ENCODE results near the gene TFDP1.
"Not testable (repeated sequence)": the region's sequence is repeated elsewhere in the genome, so short reads cannot be mapped to it uniquely, and the experiment has no call there.

Gene TFDP1

DNA sequence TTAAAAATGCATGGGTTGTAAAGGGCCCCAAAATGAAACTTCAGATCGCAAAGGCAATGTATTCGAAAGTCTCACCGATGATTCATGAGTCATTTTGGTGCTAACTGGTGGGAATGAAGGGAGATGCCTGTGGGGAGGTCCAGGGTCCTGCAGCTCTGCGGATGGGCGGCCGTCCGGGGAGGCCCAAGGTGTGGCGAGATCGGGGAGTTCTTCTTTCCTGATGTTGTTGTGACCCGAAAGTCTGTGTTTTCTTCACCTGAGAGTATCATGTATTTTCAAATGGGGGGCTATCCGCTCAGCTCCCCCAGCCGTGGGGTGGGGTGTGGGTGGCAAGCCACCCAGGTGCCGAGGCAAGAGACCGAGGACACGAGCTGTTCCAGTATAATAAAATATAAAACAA is 36.5 kb downstream of the TFDP1 start:
- no peak for DNase-seq

DNA sequence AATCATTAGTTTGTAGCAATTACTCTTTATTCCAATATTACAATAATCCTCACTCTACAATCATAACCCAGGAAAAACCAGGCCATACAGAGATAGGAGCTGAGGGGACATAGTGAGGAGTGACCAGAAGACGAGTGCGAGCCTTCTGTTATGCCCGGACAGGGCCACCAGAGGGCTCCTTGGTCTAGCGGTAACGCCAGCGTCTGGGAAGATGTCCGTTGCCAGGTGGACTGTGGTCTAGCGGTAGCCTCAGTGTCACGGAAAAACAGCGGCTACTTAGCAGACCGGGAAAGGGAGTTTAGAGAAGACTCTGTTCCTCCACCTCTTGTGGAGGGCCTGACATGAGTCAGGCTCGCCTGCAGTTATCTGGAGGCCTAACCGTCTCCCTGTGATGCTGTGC is 36.9 kb downstream of the TFDP1 start:
- DNase-seq: not testable (repeated sequence)

DNA sequence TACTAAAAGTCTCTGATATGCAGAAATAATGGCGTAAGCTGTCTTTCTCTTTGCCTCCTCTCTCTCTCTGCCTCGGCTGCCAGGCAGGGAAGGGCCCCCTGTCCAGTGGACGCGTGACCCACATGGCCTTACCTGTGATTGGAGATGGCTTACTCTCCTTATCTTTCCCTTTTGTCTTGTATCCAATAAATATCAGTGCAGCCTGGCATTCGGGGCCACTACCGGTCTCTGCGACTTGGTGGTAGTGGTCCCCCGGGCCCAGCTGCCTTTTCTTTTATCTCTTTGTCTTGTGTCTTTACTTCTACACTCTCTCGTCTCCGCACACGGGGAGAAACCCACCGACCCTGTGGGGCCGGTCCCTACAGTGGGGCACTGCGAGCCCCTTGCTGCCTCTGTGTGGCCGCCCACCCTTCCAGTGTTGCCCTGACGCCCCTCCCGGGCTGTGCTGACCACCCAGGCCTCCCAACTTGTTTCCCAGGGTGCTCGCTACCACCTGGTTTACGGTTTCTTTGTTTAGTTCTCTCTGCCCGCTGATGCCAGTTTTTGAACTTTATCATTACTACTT is 37.5 kb downstream of the TFDP1 start:
- DNase-seq: not testable (repeated sequence)

DNA sequence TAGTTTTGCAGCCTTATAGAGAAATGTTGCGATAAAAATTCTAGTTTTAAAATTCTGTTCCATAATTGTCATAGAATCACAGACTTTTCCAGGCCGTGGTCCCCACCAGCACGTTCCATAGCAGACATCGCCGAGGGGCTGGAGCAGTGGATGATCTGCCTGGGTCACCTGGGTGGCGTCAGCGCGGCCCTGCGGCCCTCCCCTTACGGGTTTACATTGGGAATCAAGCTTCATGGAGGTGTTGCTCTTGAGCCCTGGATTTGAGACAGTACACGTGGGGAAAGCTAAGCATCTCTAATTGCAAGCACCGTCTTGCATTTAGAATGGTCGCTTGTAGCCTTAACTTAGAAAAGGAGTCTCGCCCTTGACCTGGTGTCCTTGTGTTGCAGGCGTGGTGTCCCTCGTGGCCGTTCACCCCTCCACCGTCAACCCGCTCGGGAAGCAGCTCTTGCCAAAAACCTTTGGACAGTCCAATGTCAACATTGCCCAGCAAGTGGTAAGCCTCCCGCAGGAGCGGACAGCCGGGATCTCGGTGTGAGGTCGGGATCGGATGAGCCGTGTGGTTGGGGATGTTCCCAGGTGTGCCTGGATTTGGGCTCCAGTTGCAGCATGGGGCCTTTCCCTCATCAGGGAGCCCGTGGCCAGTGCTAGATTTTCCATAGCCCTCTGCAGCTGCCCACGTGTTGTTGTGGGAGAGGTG is 38.4 kb downstream of the TFDP1 start:
- no peak for DNase-seq

DNA sequence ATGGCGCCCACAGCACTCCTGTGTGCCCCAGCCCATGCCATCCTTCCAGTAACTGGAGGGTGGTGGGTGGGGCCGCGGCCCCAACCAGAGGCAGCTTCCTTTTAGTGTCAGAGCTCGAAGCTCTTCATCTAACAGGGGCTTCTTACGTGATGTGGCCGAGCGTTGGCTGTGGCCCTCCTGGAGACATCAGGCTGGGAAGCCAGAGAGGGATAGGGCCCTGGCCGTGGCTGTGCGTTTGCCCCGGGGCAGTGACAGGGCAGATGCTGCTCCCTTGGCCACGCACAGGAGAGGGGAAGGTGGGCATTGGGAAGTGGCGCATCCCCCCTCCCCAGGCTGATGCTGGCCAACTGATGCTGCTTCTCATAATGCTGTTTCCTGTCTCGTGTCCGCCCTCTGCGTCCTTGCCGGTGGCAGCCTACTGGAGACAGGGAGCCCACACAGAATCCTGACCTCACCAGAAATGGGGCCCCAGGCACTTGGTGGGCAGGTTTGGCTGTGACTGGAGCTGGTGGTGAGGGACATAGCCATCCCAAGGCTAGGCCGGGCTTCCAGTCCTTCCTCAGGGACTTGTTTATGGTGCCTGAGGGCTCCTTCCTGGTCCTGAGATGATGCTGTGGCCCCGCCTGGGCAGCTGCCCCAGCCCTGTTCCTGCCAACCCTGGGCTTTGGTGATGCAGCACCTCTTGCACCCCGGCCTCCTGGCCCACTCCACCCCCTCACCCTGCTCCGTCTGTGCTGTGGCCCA is 39.1 kb downstream of the TFDP1 start:
- DNase-seq: no peak

DNA sequence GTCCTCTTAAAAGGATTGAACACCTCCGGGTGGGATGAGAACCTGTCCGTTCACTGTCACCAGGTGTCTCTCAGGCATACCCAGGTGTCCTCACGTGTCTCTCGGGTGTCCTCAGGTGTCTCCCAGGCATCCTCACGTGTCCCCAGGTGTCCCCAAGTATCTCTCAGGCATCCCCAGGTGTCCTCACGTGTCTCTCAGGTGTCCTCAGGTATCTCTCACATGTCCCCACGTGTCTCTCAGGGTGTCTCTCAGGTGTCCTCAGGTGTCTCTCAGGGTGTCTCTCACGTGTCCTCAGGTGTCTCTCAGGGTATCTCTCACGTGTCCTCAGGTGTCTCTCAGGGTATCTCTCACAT is 39.7 kb downstream of the TFDP1 start:
- DNase-seq: no peak

DNA sequence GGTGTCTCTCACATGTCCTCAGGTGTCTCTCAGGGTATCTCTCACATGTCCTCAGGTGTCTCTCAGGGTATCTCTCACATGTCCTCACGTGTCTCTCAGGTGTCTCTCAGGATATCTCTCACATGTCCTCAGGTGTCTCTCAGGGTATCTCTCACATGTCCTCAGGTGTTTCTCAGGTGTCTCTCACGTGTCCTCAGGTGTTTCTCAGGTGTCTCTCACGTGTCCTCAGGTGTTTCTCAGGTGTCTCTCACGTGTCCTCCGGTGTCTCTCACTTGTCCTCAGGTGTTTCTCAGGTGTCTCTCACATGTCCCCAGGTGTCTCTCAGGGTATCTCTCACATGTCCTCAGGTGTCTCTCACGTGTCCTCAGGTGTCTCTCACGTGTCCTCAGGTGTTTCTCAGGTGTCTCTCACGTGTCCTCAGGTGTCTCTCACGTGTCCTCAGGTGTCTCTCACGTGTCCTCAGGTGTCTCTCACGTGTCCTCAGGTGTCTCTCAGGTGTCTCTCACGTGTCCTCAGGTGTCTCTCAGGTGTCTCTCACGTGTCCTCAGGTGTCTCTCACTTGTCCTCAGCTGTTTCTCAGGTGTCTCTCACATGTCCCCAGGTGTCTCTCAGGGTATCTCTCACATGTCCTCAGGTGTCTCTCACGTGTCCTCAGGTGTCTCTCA is 40.2 kb downstream of the TFDP1 start:
- not testable (repeated sequence) for DNase-seq

DNA sequence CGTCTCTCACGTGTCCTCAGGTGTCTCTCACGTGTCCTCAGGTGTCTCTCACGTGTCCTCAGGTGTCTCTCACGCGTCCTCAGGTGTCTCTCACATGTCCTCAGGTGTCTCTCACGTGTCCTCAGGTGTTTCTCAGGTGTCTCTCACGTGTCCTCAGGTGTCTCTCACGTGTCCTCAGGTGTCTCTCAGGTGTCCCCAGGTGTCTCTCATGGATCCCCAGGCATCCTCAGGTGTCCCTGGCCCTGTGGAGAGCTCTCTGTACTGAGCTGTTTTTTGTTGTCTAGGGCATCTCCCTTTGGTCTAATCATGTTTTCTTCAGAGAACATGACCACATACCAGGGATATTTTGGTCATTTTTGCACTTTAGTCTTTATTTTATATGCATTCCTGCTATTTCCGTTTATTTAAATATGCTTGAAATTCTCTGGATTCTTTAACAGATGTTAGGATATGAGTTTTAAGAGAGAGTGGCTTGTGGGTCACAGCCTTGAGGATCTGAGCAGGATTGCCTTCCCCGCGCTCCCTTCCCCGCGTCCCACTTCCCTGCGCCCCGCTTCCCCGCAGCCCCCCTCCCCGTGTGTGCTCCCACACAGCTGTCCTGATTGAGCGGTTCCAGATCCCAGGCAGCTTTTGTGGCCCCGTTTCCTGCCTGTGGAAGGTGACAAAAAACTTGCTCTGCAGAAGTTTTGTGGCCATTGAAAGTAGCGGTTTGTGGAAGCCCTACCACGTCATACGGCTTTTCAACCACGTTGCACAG is 41.6 kb downstream of the TFDP1 start:
- no peak for DNase-seq

DNA sequence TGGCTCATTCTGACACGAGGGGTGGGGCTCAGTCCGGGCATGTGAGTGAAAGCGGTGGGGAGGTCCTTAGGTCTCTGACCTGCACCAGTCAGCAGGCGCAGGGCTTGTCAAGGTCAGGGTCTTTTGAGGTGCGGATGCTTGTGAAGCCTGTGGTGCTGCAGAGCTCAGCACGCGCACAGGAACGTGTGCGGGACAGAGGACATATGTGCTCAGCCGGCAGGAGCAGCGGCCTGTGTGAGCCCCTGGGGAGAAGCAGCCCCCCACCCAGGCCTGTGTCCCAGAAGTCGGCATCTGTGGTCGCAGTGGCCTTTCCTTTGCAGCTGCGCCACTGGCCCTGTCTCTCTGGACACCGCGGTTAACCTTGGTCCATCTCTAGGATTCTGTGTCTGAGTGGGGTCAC is 42.6 kb downstream of the TFDP1 start:
- no peak for DNase-seq

DNA sequence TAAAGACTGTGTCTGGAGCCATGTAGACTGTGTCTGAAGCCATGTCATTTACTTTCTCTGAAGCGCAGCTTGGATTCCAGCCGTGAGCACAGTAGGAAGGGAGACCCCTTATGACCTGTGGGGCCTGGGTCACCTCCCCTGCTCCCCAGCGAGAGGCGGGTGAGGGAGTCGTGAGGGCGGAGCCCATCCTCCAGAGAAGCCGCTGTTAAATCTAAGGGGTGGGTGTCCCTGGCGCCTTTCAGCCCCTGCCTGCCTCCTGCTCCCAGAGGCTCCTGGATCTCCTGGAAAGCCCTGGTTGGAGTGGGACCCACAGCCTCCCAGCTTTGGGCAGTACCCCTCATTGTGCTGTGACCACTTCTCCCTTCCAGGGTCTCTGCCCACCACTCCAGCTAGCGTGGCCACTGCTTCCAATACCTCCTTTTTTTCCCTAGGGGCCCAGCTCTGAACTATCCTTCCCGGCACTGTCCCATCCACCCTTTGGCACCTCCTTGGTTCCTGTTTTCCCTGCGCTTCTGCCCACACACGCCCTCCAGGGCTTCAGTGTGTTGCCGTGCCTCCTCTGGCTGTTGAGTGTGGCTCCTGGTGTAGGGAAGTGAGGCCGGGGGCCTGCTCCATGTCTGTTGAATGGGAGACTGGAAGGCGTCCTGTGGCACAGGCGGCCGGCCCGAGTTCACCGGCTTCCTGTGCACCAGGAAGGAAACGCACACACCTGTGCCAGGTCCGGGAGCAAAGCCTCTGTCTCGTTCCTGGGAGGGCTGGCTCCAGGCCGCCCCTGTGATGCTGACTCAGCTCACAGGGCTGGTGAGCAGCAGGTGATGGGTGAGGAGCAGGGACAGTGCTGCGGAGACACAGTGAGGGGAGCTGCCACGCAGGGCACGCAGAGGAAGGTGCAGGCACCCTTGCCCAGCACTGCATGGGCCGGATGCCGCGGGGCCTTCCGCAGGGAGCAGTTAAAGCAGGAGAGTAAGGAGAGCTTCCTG is 44.0 kb downstream of the TFDP1 start:
- no peak for DNase-seq

DNA sequence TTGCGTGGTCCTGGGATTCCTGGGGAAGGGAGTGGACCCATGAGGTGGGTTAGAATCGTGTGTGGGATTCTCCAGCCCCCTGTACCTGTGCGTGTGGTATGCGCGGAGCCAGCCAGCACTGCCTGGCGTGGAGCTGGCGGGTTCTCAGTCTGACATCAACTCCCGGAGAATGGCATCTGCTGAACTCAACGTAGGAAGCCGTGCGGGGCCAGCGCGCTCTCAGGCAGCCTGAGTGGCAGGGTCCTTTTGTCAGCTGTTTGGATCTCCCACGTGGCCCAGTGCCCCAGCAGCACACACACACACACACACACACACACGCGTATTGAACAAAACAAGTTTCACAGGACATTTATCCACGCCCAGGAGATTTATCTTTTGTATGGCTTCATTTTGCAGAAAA is 45.3 kb downstream of the TFDP1 start:
- no peak for DNase-seq

DNA sequence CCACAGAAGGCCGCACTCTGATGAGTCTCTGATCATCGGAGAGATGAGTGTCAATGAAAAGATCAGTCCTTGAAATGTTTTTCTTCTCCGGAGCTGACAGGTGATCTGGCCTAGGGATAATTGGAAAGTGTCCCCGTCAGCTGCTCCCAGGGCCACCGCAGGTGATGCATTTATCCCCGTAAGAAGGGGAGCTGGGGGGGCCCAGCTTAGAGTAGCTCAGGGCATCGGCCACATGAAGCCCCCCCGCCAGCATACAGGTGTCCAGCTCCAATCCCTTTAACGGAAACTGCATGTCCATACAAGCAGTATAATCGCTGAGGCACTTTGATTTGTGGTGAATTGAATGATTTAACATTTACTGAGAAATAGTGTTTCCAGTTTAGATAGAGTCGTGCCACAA is 45.7 kb downstream of the TFDP1 start:
- no peak for DNase-seq

DNA sequence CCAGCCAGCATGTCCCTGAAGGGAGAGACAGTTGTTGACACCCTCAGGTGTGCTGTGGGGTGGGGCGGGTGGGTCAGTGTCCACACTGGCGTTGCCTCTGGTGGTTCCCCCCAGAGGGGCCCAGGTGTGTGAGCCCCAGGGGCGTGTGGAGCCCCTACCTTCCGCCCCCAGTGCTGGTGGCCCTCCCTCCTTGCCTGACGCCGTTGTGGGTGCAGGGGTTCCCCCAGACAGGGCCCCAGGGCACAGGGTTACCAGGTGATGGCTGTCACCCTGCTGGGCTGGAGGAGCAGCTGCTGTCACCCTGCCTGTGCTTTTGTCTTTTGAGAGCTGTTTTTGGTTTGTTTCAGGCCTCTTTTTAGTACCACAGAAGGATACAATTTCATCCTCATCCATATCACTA is 46.3 kb downstream of the TFDP1 start:
- no peak for DNase-seq

DNA sequence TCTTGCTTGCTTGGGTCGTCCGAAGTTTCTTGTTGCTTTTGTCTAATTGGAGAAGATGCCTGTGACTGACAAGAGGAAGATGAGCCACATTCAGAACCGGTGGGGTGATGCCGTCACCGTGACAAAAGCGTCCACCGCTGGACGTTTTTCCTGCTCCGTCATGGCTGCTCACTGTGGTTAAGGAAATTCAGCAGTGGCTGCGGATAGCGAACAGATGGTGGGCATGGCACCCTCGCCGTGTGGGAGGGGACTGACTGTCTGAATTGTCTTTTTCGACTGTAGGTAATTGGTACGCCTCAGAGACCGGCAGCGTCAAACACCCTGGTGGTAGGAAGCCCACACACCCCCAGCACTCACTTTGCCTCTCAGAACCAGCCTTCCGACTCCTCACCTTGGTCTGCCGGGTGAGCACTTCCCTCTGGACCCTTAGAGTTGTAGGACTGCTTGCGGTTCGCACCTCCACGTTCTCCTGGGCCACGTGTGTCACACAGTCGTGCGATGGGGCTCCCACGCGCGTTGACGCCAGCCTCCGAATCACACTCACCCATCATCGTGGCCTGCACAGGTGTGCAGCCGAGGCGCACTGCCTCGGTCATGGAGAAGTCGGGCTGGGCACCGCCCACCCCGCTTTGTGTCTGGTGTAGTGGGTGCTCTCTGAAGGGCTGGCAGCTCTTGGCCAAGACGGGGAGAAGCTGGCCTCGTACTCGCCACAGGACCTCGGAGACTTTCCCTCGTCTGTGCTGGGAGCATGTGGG is 47.0 kb downstream of the TFDP1 start:
- no peak for DNase-seq

DNA sequence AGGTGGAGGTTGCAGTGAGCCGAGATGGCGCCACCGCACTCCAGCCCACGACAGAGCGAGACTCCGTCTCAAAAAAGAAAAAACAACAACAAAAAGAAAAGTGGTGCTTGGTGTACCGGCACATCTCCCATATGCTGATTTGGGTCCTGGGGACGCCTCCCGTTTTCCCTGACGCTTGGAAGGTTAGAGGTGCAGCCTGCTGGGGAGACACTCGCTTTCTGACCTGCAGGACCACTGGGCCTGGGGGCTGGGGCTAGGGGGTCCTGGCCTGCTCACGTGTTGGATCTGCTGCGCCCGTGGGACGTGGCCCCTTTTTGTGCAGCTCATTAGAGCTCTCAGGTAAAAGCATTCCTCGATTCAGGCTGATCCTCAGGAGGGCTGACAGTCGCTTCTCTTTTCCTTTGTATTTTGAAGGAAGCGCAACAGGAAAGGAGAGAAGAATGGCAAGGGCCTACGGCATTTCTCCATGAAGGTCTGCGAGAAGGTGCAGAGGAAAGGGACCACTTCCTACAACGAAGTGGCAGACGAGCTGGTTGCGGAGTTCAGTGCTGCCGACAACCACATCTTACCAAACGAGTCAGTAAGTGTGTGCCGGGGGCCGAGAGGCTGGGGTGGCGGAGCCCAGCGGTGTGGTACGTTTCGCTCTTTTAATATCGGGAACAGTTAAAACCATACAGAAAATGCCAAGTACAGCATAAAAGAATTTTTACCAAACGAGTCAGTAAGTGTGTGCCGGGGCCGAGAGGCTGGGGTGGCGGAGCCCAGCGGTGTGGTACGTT is 48.3 kb downstream of the TFDP1 start:
- no peak for DNase-seq

DNA sequence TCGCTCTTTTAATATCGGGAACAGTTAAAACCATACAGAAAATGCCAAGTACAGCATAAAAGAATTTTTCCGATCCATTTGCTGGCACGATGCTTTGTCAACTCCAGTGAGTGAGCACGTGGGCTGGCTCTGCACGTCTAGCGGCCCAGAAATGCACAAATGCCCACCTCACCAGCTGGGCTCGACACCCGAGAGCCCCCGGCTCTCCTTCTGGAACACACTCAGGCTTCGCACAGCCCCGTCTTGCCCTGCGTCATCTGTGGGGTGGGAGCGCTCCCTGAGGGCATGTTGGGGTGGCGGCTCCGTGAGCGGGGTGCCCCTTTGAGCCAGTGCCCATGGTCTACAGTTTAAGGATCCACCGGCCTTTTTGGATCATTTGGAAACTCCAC is 48.9 kb downstream of the TFDP1 start:
- no peak for DNase-seq

DNA sequence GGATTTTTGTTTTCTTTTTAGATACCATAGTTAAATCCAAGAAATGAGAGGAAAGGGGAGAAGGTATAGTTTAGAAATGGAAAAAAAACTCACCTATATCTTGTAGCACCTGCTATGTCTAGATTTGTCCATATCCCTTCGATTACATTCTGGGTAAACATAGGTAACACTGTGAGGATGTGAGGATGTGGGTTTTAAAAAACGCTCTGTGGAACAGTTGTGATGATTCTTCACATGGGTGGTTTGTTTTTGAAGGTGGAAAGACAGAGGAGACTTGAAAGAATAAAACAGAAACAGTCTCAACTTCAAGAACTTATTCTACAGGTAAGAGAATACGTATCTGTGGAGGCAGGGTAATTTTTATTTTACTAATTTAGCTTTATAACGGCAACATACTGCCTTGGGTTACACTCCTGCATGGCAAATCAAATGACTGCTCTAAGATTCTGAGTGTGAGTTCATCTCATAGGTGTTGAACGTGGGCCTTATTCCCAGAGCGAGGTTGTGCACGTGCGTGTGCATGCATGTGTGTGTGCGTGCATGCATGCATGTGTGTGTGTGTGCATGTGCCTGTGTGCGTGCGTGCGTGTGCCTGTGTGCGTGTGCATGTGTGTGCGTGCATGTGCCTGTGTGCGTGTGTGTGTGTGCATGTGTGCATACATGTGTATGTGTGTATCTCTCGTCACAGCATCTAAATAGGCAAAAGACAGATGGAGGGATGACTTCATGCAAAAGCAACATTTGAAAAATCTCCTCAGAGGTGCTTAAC is 49.9 kb downstream of the TFDP1 start:
- DNase-seq: no peak

DNA sequence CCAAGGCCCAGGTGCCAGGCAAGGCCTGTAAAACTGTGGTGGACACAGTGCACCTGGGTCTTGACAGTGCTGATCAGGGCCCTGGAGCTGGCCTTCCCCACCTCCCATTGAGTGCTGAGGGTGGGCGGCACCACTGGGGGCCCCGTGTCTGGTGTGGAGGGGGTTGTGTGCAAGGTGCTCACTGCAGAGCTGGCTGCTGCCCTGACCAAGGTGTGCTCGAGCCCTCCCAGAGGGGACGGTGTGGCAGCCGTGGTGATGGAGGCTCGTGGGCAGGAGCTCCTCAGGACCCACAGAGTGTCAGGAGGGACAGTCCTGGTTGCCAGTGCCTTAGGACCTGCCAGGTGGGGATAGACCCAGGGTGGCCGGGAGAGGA is 50.5 kb downstream of the TFDP1 start:
- DNase-seq: no peak

DNA sequence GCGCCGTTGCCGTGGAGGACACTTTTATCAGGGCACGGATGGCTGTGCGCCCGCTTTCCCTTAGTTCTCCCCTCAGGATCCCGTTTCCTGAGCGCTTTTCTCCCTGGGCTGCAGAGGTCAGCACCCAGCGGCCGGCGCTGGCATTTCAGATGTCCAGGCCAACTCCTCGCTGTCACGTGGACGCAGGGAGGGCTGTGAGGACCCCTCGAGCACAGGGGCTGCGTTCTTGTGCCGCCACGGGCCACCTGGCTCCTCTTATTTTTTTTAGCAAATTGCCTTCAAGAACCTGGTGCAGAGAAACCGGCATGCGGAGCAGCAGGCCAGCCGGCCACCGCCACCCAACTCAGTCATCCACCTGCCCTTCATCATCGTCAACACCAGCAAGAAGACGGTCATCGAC is 51.2 kb downstream of the TFDP1 start:
- no peak for DNase-seq

All from NCI-H2171 (cell line).